Measurements from ENCODE around the gene NFATC2IP. TPM values are rescaled to one million over a fixed set of nuclear protein-coding genes. Genes with fewer than 3 reads are reported as not detected.

Gene NFATC2IP
- polyA plus RNA-seq, 2 of the 4 experiments (the other 2 are of a cell fraction): 29.7 to 32.2 TPM

DNA sequence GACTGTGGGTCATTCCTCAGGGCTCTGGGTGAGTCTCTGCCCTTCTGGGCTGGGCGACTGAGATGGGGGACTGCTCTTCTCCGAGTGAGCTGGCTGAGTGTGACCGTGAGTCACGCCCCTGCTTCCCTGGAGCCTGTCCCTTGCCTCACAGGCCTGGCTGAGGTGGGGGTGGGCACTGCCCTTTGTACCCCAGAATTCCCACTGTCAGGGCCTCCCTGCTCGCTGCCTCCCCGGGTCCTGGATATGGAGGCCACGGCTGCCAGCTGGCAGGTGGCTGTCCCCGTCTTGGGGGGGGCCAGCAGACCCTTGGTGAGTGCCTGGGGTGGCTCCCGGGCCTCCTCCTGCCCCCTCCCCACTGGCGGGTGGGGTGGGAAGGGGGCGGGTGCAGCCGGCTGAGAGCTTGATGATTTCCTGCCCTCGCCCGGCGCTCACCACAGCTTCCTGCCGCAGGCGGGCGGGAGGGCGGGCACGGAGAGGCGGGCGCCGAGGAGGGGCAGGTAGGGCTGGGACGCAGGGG lies 33.9 kb downstream of the NFATC2IP start, which contains the start of gene LAT:
Gene LAT, plus strand, starts transcription at position 434 of the 517 bp plus-strand sequence. CDS start 366 bp downstream, outside the sequence.
- CTCF ChIA-PET: interaction anchor here (1.4 to 3.7 kb wide), 2 partner anchors 11 to 15 kb away, joined by 3 to 15 read pairs; no protein-coding TSS in a partner anchor
- no CpG with 5 or more reads among the region's 24 CpGs for WGBS (ENCODE audit: missing lambda C conversion rate)
- TF ChIP-seq, protein P1, sequence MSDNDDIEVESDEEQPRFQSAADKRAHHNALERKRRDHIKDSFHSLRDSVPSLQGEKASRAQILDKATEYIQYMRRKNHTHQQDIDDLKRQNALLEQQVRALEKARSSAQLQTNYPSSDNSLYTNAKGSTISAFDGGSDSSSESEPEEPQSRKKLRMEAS (IDR thresholded peaks at IDR 0.05): no peak
- TF ChIP-seq HOXB13 (CRISPR knock-in tag; IDR thresholded peaks at IDR 0.05; ENCODE audit: low read depth): no peak
- no peak for TF ChIP-seq FOSL2 (IDR thresholded peaks at IDR 0.05)
- TF ChIP-seq FOSL2 (CRISPR knock-in tag; IDR thresholded peaks at IDR 0.05): peak; percentile 15; the same call in 1 of the 2 replicates
- H3K27ac ChIP-seq: peak within 1 kb of the TSS; percentile 38 to 78; a peak in 4 of 6 replicates
- DNase-seq (ENCODE audit: low read depth in 1 of 2, low spot score in 1 of 2): peak in 1 of 2 experiments; percentile 25
- no peak for FAIRE-seq
- no peaks in the 10 kb centered on the region for H3K9me3 ChIP-seq
- H3K4me2 ChIP-seq: peak within 1 kb of the TSS; percentile 36; the same call in 2 of the 3 replicates
- ATAC-seq: peak; percentile 55 to 70
- POLR2A ChIA-PET: interaction anchor here (0.6 to 2.2 kb wide), 2 partner anchors 11 to 37 kb away, joined by 4 to 5 read pairs; no protein-coding TSS in a partner anchor
- H3K4me3 ChIP-seq: no peak within 1 kb of the TSS
- peaks cover 15% of the 10 kb centered on the region; the same call in 2 of the 3 replicates for H3K4me1 ChIP-seq

DNA sequence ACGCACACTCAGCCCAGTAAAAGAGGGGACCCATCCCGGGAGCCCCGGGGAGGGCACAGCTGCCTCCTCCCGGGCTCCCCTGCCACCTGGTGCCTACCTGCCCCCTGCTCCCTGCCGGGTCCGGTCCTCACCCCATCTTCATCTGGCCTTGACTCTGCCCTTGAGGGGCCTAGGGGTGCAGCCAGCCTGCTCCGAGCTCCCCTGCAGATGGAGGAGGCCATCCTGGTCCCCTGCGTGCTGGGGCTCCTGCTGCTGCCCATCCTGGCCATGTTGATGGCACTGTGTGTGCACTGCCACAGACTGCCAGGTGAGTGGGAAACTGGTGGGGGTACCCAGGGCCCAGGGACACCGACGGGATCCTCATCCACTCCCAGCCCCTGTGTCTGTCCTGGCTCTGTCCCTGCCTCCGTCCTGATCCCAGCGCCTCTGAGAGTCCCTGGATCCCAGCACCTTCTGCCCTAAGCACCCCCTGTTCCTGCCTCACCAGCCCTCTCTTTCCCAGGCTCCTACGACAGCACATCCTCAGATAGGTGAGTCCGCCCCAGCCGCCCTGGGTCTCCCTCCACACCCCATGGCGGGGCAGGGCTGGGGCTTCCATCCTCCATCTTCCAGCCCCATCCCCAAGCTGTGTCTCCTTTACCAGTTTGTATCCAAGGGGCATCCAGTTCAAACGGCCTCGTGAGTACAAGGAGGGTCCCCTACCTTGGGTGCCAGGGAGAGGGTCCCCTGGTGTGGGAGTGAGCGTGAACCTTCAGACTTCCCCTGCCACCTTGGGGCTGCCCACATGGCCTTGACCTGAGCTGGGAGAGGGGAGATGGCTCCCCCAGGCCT lies 34.7 kb downstream of the NFATC2IP start:
- no peak overlapping the region; the same call in 2 of the 3 replicates for H3K4me2 ChIP-seq
- H3K27ac ChIP-seq: peak overlapping the region; percentile 33 to 78; a peak in 4 of 6 replicates
- 88% methylated on average over 14 of the region's 19 CpGs for WGBS (ENCODE audit: missing lambda C conversion rate)
- TF ChIP-seq TP53 (CRISPR knock-in tag; IDR thresholded peaks at IDR 0.05): no peak
- TF ChIP-seq JUN (IDR thresholded peaks at IDR 0.05): no peak
- TF ChIP-seq TFCP2L1 (CRISPR knock-in tag; IDR thresholded peaks at IDR 0.05): no peak
- no peak for TF ChIP-seq ESRRA (IDR thresholded peaks at IDR 0.05; ENCODE audit: borderline replicate concordance, low read length)
- TF ChIP-seq BHLHE40 (IDR thresholded peaks at IDR 0.05; ENCODE audit: low read depth, low read length): no peak
- TF ChIP-seq, protein P2, sequence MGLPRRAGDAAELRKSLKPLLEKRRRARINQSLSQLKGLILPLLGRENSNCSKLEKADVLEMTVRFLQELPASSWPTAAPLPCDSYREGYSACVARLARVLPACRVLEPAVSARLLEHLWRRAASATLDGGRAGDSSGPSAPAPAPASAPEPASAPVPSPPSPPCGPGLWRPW (IDR thresholded peaks at IDR 0.05): no peak
- TF ChIP-seq CHD4 (IDR thresholded peaks at IDR 0.05; ENCODE audit: borderline replicate concordance): no peak
- CTCF ChIA-PET: interaction anchor here (3.7 to 5.6 kb wide), 2 partner anchors 8 to 12 kb away, joined by 15 to 43 read pairs; no protein-coding TSS in a partner anchor
- POLR2A ChIA-PET: interaction anchor here (2.2 kb wide), 1 partner anchor 12 kb away, joined by 5 read pairs; no protein-coding TSS in a partner anchor
- peaks cover 15% of the 10 kb centered on the region; the same call in 2 of the 3 replicates for H3K4me1 ChIP-seq
- DNase-seq (ENCODE audit: low read depth in 1 of 2, low spot score in 1 of 2) (no peak), ATAC-seq (peak in 1 of 2 experiments; percentile 8; a peak in 2 of 6 replicates), FAIRE-seq (no peak)
- H3K9me3 ChIP-seq: no peaks in the 10 kb centered on the region
- H3K4me3 ChIP-seq: no peak overlapping the region

DNA sequence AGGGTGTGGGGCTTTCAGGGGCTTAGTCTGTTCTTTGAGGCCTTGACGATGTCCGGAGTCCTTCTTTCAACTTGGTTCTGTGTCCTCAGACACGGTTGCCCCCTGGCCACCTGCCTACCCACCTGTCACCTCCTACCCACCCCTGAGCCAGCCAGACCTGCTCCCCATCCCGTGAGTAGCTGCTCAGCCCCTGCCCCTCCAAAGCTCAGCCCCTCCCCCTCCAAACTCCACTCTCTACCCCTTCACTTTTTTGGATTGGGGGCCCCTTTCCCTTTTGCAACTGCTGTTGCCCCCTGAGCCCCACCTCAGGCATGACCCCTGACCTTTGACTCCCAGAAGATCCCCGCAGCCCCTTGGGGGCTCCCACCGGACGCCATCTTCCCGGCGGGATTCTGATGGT lies 35.3 kb downstream of the NFATC2IP start:
- CTCF ChIA-PET: interaction anchor here (3.7 to 5.6 kb wide), 2 partner anchors 8 to 12 kb away, joined by 15 to 43 read pairs; no protein-coding TSS in a partner anchor
- FAIRE-seq (no peak), ATAC-seq (no peak), DNase-seq (ENCODE audit: low read depth in 1 of 2, low spot score in 1 of 2) (no peak)
- WGBS (ENCODE audit: missing lambda C conversion rate): 93% methylated on average over 9 of the region's 9 CpGs
- no peak overlapping the region for H3K4me3 ChIP-seq
- POLR2A ChIA-PET: no interaction called here
- H3K4me1 ChIP-seq: peaks cover 15% of the 10 kb centered on the region; the same call in 2 of the 3 replicates
- H3K9me3 ChIP-seq: no peaks in the 10 kb centered on the region
- TF ChIP-seq, protein P3, sequence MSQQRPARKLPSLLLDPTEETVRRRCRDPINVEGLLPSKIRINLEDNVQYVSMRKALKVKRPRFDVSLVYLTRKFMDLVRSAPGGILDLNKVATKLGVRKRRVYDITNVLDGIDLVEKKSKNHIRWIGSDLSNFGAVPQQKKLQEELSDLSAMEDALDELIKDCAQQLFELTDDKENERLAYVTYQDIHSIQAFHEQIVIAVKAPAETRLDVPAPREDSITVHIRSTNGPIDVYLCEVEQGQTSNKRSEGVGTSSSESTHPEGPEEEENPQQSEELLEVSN (IDR thresholded peaks at IDR 0.05; ENCODE audit: borderline replicate concordance, low read depth): no peak
- TF ChIP-seq FOSL2 (IDR thresholded peaks at IDR 0.05) (no peak), FOSL2 (CRISPR knock-in tag; IDR thresholded peaks at IDR 0.05) (no peak), MYC (IDR thresholded peaks at IDR 0.05; ENCODE audit: borderline replicate concordance, low read length) (no peak), TP53 (CRISPR knock-in tag; IDR thresholded peaks at IDR 0.05) (no peak), RCOR1 (IDR thresholded peaks at IDR 0.05; ENCODE audit: low read depth, low read length) (no peak), HOXA7 (CRISPR knock-in tag; IDR thresholded peaks at IDR 0.05) (no peak), NPAS2 (CRISPR knock-in tag; IDR thresholded peaks at IDR 0.05; ENCODE audit: borderline replicate concordance) (no peak), TFCP2L1 (CRISPR knock-in tag; IDR thresholded peaks at IDR 0.05) (no peak)
- TF ChIP-seq, protein P4, sequence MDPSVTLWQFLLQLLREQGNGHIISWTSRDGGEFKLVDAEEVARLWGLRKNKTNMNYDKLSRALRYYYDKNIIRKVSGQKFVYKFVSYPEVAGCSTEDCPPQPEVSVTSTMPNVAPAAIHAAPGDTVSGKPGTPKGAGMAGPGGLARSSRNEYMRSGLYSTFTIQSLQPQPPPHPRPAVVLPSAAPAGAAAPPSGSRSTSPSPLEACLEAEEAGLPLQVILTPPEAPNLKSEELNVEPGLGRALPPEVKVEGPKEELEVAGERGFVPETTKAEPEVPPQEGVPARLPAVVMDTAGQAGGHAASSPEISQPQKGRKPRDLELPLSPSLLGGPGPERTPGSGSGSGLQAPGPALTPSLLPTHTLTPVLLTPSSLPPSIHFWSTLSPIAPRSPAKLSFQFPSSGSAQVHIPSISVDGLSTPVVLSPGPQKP (IDR thresholded peaks at IDR 0.05; ENCODE audit: low read depth, low read length): no peak
- H3K4me2 ChIP-seq: no peak overlapping the region
- H3K27ac ChIP-seq: no peak overlapping the region

All from A549 (cell line).